HG03135 (cell line): ENCODE results near the gene ABCB8.
"Not testable (repeated sequence)": the region's sequence is repeated elsewhere in the genome, so short reads cannot be mapped to it uniquely, and the experiment has no call there.

Experiments
- ATAC-seq: cut with Tn5 transposase; IDR thresholded peaks from one replicate; pipeline ENCODE4 v1.9.1; 2021; ENCODE audit warnings: mild to moderate bottlenecking, moderate library complexity; ENCODE audit not compliant: unreplicated experiment

Gene ABCB8

DNA sequence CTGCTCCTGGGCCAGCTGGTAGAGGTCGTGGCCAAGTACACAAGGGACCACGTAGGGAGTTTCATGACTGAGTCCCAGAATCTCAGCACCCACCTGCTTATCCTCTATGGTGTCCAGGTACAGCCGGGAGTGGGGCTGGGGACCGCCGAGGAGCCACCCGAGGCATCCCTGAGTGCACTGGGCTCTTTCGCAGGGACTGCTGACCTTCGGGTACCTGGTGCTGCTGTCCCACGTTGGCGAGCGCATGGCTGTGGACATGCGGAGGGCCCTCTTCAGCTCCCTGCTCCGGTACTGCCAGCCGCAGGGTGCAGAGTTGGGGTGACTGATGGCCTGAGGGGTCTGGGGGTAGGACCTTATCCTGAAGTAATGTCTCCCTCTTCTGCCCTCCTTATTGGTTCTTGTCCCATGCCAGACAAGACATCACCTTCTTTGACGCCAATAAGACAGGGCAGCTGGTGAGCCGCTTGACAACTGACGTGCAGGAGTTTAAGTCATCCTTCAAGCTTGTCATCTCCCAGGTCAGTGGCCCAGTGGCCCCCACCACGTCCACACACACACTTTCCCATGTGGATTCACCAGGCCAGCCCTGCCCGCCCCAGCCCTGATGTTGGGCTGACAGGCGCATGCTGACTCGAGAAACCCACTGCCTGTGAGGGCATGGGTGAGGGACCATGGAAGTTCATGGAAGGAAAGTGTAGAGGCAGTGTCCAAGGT, 6.2 kb downstream of the ABCB8 start:
- no peak for ATAC-seq

DNA sequence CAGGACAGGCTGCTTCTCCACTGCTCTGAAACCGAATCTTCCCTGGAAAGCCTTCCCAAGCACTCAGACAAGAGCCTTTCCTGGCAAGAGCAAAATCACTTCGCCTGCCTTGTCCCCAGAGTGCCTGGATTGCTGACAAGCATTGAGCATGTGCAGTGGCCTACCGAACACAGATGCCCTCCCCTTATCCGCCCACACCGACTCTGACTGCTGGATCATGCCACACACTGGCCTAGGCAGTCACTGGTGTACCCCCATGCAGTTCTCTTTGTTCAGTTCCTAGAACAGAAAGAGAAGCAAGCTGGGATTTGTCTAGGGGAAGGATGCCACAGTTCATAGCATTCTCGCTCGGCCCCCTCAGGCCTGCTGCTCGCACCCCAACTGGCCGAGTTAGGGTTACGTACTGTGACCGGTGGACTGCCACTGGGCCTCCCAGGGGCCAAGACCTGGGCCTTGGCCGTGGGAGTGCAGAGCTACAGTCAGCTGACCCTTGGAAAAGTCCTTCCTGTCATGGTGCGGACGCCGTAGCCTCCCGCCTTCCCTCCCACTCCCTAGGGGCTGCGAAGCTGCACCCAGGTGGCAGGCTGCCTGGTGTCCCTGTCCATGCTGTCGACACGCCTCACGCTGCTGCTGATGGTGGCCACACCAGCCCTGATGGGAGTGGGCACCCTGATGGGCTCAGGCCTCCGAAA, 6.9 kb downstream of the ABCB8 start:
- no peak for ATAC-seq

GRCh38 chr7:151035902-151036301, 7.7 kb downstream of the ABCB8 start:
- ATAC-seq, result no peak

GRCh38 chr7:151038951-151039849, 10.9 kb downstream of the ABCB8 start:
- no peak for ATAC-seq

- ATAC-seq, result no peak
These were observed 11.7 kb downstream of the ABCB8 start for GRCh38 chr7:151039850-151040548.

GRCh38 chr7:151040616-151041375, 12.5 kb downstream of the ABCB8 start:
- ATAC-seq, result no peak

- not testable (repeated sequence) for ATAC-seq
These were observed 15.2 kb downstream of the ABCB8 start for GRCh38 chr7:151043449-151043848.

DNA sequence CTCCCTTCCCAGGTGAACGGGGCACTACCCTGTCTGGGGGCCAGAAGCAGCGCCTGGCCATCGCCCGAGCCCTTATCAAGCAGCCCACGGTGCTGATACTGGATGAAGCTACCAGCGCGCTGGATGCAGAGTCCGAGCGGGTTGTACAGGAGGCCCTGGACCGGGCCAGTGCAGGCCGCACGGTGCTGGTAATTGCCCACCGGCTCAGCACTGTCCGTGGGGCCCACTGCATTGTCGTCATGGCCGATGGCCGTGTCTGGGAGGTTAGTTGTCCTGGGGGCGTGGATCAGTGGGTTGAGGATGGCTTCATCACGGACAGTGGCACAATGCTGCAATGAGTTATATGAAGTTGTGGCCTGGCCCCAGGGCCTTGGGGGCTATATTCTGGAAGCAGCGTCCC, 15.7 kb downstream of the ABCB8 start:
- ATAC-seq, result no peak

DNA sequence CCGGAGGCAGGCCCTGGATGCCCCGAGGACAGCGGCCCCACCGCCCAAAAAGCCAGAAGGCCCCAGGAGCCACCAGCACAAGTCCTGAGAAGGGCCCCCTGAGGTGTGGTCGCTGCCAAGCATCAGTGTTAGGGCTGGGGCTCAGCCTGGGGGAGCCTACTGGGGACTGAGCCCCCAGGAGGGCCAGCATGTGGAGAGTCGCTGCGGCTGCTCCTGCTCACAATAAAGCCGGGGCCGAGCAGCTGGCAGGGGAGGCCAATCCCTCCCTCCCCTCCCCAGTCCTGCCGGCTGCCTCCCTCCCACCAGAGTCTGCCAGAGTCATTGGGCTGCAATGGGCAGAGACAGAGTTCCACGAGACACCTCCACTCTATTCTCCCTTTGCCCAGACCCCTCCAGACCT, 17.0 kb downstream of the ABCB8 start:
- ATAC-seq, result no peak

- ATAC-seq, result no peak
These were observed 17.7 kb downstream of the ABCB8 start for GRCh38 chr7:151045967-151046366.

DNA sequence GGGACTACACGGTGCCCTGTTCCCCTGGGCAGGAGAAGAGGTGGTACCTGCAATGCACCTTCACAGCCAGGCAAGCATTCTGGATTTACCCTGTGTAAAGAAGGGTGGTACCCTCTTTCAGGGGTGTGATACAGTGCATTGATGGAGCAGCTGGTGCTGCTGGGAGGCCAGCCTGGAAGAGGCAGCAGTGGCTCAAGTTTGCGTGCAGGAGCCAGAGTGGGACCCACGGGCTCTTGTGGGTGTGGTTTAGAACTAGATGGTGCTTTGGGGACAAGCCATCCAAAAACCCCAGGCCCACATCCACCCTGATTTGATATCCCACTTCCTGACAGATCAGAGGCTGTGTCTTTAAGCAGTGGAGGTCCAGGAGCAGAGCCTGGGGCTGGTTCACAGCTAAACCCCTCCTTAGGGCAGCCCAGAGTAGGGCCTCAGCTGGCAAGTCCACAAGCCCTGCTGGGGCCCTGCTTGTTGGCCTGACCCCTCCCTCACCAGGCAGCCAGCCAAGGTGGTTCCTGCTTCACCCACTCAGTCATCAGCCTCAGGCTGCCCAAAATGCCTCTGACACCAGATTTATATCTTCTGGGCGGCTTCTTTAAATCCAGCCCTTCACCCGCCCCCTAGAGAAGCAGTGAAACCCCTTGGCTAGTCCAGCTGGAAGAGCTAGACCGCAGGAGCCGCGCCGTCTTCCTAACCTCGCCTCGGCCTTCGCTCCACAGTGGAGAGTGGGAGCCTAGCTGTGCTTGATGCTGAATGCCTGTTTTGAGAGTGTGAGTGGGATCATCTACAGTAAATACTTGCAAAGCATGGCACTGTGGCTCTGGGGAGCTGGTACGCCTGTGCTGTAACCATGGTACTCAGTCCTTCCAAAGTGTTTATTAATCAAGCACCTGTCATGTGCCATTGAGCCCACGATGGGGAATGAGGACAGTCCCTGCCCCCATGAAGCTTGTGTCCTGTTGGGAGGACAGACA, 18.6 kb downstream of the ABCB8 start:
- ATAC-seq, result no peak

DNA sequence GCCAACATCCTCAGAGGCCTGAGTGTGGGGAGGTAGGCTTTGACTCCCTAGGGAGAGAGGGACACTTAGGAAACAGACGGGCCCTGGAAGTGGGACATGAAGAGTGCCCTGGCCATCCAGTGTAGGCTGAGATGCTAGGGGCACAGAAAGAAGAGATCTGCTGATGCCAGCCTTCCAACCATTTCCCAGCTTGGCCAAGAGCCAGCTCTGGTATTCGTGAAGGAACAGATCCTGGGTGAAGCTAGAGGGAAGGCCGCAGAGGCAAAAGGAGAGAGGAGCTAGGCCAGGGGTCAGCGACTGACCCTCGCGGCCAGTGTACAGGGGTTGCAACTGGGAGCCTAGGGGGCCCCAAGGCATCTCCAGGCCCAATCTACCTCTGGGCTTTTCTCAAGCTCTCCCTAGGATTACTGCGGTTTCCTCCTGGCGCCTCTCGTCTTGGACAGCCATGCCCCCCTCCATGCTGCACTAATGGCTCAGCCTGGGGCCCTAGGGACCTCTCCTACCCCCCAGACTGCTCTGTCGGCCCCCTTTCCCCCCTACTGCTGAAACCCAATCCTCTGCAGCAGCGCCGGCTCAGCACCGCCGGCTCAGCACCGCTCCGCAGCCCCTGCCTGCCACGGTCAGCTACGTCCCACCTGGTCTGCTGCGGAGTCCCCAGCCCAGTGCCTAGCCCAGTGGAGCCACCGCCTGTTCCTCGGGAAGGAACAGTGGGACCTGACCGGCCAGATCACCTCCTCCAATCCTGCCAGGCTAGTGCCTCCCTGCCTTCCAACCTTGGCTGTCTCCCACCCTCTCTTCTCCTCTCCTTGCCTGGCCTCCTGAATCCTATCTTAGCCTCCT, 19.9 kb downstream of the ABCB8 start, which contains the start of gene ASIC3:
TSS of gene ASIC3 (plus strand) at position 556 of the 840 bp plus-strand sequence. CDS start 355 bp downstream, outside the sequence.
- no peak for ATAC-seq

DNA sequence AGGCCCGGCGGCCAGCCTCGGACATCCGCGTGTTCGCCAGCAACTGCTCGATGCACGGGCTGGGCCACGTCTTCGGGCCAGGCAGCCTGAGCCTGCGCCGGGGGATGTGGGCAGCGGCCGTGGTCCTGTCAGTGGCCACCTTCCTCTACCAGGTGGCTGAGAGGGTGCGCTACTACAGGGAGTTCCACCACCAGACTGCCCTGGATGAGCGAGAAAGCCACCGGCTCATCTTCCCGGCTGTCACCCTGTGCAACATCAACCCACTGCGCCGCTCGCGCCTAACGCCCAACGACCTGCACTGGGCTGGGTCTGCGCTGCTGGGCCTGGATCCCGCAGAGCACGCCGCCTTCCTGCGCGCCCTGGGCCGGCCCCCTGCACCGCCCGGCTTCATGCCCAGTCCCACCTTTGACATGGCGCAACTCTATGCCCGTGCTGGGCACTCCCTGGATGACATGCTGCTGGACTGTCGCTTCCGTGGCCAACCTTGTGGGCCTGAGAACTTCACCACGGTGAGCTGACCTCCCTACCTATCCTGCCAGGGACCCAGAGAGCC, 20.7 kb downstream of the ABCB8 start:
- no peak for ATAC-seq

- no peak for ATAC-seq
These were observed 22.9 kb downstream of the ABCB8 start for GRCh38 chr7:151051108-151051507.

DNA sequence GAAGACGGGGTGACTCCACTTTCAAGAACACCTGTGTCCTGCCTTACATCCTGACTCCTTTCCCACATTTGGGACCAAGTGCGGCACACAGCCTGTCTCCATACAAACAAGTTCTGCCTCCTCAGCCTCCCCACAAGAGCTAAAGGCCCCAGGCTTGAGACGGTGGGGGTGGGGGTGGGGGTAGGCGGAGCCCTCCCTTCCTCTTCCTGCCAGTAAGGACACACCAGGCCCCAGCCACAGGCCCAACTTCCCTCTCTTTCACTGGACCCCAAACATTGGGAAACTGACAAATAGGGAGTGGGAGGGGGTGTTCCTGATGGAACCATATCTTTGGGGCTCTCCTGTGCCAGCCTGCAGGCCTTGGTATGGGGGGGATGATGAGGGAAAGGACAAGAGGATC, 24.8 kb downstream of the ABCB8 start:
- ATAC-seq, result no peak

DNA sequence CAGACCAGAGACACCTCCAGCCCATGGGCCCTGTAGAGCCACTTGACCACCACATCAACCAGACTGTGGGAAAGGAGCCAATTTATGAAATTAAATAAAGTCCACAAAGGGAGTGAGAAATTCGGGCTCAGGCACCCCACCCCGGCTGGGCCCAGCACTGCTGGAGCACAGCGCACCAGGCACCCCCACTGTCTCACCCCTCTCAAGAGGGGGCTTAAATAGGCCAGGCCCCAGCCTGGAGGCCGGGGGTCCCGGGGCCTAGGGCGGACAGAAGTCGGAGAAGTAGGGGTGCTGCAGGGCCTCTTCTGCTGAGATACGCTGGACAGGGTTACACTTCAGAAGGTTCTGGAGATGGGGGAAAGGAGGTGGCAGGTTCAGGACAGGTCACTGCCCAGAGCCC, 25.5 kb downstream of the ABCB8 start:
- ATAC-seq, result no peak

- ATAC-seq, result no peak
These were observed 28.0 kb downstream of the ABCB8 start for GRCh38 chr7:151056283-151056665.
